ENCODE results near the gene PAPLN.

PAPLN gene

DNA sequence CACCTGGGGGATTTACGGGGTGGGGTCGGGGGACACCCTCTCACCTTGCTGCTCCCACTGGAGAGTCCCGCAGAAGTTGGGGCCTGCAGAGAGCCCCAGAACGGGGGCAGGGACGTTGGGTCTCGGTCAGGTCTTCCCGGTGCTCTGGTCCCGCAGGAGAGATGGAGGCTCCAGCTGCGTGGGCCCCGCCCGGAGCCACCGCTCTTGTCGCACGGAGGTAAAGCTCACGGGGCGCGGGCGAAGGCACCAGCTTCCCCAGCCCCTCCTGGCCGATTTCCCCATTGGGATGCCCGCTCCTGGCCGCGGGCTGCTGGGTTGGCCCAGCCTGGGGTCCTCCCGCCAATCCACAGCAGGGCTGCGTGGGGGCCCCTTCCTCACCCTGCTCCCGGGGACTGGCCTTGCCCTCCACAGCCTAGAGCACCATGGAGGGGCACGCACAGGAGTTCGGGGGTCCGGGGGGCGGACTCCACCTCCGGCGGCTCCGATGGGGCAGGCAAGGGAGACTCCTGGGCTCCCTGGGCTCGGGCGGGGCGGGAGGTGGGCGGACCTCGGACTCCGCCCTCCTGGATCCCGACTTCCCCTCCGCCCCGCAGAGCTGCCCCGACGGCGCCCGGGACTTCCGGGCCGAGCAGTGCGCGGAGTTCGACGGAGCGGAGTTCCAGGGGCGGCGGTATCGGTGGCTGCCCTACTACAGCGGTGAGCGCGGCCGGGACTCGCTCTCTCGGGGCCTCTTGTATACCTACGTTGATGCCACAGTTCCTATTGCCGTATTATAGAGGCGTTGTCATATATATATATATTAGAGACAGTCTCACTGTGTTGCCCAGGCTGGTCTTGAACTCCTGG lies 8.4 kb downstream of the PAPLN start:
- DNase-seq (ENCODE audit: low read depth in 2 of 2), result no peak

GRCh38 chr14:73246387-73247150 lies 9.3 kb downstream of the PAPLN start:
- DNase-seq (ENCODE audit: low read depth in 2 of 2), result no peak

GRCh38 chr14:73248108-73248868 lies 11.0 kb downstream of the PAPLN start:
- no peak for DNase-seq (ENCODE audit: low read depth in 2 of 2)

DNA sequence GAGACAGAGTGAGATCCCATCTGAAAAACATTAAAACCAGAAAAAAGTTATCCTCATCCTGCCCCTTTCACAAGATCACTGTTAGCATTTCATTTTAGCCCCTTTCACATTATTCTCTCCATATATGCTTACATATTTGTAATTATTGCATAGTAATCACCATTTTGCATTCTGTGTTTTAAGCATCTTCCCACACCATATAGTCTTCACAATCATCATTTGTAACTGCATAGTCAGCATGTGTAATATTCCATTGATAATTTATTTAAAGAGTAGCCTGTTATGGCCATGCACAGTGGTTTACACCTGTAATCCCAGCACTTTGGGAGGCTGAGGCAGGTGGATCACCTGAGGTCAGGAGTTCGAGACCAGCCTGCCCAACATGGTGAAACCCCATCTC lies 11.8 kb downstream of the PAPLN start:
- DNase-seq (ENCODE audit: low read depth in 2 of 2), result no peak

DNA sequence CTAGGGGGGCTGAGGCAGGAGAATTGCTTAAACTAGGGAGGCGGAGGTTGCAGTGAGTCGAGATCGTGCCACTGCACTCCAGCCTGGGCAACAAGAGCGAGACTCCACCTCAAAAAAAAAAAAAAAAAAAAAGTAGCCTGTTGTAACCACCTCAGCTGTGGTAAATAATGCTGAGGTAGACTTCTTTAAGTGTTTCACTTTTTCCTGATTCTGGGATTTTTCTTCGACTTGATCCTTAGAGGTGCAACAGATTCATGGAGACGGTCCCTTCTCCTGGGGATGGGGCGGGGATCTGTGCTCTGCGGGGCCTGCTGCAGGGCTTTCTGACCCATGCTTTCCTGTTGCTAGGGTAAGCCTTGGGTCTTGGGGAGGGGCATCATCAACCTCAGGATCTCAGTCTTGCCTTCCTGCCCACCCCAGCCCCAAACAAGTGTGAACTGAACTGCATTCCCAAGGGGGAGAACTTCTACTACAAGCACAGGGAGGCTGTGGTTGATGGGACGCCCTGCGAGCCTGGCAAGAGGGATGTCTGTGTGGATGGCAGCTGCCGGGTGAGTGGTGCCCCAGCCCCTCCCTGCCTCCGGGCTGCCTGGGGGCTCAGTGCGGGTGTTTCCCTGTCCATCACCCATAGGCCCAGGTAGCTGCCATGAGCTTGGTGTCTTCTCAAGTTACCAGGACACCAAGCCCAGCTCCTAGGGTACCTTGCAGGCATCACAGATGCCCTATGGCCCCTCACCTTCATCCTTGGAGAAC lies 12.4 kb downstream of the PAPLN start:
- no peak for DNase-seq (ENCODE audit: low read depth in 2 of 2)

GRCh38 chr14:73250317-73250713 lies 13.0 kb downstream of the PAPLN start:
- no peak for DNase-seq (ENCODE audit: low read depth in 2 of 2)

DNA sequence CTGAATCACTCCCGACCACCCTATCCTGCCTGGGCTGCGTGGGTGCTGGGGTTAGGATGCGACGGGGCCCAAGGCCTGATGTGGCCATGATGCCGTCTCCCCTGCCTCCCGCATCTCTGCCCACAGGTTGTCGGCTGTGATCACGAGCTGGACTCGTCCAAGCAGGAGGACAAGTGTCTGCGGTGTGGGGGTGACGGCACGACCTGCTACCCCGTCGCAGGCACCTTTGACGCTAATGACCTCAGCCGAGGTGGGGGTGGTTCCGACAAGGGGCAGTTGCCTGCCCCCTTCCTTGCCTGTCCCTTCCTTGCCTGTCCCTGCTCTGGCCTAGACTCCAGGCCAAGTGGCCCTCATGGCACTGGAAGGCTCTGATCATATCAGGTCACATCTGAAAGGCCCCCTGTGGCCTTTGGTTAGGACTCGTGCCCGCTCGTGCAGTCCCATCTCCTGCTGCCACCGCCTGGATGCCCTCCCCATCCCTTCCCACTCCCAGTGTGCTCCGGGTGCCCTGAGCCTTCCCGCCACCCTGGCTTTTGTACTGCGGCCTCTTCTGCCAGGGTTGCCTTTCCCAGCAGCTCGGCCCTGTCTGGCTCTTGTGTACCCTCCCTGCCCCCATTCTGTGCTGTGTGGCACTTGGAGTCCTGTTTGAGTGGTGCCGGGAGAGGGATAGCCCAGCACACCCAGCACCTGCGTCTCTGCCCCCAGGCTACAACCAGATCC lies 13.6 kb downstream of the PAPLN start:
- DNase-seq (ENCODE audit: low read depth in 2 of 2), result no peak

GRCh38 chr14:73251516-73252215 lies 14.4 kb downstream of the PAPLN start:
- DNase-seq (ENCODE audit: low read depth in 2 of 2), result no peak

DNA sequence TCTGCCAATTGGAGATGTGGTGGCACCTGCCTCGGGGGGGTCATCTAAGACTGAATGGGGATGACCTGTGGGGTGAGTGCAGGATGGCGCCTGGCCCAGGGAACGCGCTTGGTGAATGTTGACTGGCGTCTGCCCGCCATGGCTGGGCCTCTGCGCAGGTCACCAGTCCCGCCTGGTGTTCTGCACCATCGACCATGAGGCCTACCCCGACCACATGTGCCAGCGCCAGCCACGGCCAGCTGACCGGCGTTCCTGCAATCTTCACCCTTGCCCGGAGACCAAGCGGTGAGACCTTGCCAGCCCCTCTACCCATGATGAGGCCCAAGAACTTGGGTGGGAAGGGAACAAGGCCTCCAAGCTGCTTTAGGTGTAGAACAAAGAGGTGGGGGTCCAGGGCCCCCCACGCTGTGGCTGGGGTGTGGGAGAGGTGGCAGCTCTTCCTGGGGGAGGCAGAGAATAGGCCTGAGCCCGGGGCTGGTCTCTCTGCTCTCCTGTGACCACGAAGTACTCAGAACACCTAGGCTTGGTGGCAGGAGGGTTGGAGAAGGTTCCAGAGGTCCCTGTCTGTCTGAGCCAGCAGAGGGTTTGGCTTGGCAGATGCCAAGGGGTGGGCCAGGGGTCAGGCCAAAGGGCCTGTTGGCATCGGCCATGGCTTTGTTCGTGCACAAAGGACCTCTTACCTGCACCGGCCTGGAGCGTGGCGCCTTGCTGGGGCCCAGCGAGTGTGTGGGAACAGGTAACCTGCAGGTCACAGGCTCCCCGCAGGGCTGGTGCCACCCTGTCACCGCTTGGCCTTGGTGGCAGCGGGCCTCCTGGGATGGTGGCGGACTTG lies 15.4 kb downstream of the PAPLN start:
- no peak for DNase-seq (ENCODE audit: low read depth in 2 of 2)

GRCh38 chr14:73253323-73253610 lies 16.0 kb downstream of the PAPLN start:
- DNase-seq (ENCODE audit: low read depth in 2 of 2), result no peak

GRCh38 chr14:73253721-73254120 lies 16.4 kb downstream of the PAPLN start:
- no peak for DNase-seq (ENCODE audit: low read depth in 2 of 2)

- DNase-seq (ENCODE audit: low read depth in 2 of 2), result no peak
Observed at GRCh38 chr14:73254247-73255004, 17.1 kb downstream of the PAPLN start.

GRCh38 chr14:73255005-73255400 lies 17.7 kb downstream of the PAPLN start:
- no peak for DNase-seq (ENCODE audit: low read depth in 2 of 2)

DNA sequence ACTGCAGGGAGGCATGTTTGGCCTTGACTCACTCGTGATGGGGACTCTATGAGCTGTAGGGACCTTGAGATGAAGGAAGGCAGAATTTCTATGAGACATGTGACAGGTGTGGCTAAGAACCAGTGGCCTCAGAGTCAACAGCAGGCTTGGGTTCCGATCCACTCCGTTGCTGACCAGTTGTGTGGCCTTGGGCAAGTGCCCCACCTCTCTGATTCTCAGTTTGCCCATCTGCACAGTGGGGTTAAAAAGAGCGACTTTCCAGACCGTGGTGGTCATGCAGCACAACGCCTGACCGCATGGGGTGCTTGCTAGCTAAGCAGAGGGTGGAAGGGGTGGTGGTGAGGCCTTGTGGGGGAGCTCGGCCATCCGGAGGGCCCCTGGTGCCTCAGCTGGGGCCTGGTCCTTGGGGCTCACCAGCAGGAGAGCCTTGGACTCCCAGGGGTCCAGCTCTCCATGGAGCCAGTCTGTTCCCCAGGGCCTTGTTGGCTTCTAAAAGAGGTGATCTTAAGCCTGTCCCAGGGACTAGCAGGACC lies 18.5 kb downstream of the PAPLN start:
- no peak for DNase-seq (ENCODE audit: low read depth in 2 of 2)

- DNase-seq (ENCODE audit: low read depth in 2 of 2), result no peak
Observed at GRCh38 chr14:73258076-73258475, 20.8 kb downstream of the PAPLN start.

DNA sequence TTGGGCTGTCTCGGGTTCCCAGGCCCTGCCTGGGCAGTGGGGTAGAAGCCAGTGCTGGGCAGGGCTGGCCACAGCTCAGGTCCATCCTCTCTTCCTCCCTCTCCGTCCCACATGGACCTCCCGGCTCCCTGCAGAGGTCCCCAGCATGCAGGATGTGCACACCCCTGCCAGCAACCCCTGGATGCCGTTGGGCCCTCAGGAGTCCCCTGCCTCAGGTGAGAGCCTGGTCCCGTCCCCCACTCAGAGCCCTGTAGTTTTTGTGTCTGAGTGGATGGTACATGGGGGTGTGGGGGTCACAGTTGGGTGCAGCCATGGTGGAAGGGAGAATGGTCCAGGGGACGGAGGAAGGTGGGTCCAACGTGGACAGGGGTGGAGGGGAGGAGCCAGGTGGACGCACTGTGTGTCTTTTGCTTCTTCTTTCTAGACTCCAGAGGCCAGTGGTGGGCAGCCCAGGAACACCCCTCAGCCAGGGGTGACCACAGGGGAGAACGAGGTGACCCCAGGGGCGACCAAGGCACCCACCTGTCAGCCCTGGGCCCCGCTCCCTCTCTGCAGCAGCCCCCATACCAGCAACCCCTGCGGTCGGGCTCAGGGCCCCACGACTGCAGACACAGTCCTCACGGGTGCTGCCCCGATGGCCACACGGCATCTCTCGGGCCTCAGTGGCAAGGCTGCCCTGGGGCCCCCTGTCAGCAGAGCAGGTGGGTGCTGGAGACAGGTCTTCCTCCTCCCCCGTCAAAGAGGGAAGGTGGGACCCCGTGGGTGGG lies 21.7 kb downstream of the PAPLN start:
- no peak for DNase-seq (ENCODE audit: low read depth in 2 of 2)

DNA sequence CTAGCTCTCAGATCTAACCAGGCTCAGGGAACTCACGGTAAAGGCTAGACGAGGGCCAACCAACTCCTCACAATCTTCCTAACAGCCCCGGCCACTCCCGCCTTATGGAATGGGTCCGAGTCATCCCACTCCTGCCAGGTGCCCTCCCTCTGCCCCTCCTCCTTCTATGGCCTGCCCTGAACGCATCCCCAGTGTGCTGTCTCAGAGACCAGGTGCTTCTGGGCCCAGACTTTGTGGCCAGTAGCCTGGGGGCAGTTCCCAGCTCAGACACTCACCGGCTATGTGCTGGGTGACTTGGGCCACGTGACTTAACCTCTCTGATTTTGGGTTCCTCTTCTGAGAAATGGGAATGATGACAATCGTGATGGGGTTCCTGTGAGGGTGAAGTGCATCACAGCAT lies 22.5 kb downstream of the PAPLN start:
- DNase-seq (ENCODE audit: low read depth in 2 of 2), result no peak

GRCh38 chr14:73260574-73260973 lies 23.3 kb downstream of the PAPLN start:
- DNase-seq (ENCODE audit: low read depth in 2 of 2), result no peak

Measured in fibroblast of skin of left biceps (primary cell).